SIG-M5 (cell line): ENCODE data around the gene CLEC18C.
"Not testable (repeated sequence)": the region's sequence is repeated elsewhere in the genome, so short reads cannot be mapped to it uniquely, and the experiment has no call there.

Experiments
- DNase-seq: peaks from one replicate; lab custom pipeline; 2025; lab: John Stamatoyannopoulos, UW

Gene CLEC18C

GRCh38 chr16:70159355-70160348 is 13.9 kb upstream of the CLEC18C start:
- no peak for DNase-seq

GRCh38 chr16:70160388-70160787 is 13.2 kb upstream of the CLEC18C start:
- no peak for DNase-seq

DNA sequence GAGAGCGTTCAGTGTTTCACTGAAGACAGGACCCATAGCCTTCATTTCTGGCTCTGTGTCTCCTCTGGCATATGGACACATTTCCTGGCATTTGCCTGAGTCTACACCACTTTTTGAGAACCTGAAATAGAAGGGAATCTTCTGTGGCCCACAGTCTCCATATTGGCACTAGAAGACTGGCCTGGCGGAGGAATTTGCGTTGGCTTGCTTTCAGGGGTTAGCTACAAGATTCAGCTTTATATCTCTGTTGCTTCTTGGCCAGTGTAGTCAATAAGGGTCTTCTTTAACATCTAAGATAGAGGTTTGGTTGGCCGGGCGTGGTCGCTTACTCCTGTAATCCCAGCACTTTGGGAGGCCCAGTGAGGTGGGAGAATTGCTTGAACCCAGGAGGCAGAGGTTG is 12.8 kb upstream of the CLEC18C start:
- no peak for DNase-seq

DNA sequence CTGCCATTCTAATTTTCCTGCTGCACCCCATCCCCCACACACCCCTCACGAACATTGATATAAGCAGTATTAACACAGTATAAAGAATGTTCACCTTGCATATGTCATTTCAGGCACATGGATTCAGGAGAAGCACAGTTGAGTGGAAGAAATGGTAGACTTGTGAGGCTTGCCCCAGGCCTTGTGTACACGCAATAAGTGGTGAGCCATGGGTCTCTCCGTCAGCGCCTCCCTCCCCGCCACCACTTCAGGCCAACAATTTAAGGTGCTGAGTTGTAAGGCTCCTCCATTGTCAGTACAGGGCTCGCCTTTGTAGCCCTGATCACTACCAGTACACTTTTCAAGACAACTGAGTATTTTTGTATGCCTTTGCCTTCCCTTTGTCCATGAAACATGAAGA is 12.2 kb upstream of the CLEC18C start:
- no peak for DNase-seq

GRCh38 chr16:70162041-70162451 is 11.5 kb upstream of the CLEC18C start:
- no peak for DNase-seq

DNA sequence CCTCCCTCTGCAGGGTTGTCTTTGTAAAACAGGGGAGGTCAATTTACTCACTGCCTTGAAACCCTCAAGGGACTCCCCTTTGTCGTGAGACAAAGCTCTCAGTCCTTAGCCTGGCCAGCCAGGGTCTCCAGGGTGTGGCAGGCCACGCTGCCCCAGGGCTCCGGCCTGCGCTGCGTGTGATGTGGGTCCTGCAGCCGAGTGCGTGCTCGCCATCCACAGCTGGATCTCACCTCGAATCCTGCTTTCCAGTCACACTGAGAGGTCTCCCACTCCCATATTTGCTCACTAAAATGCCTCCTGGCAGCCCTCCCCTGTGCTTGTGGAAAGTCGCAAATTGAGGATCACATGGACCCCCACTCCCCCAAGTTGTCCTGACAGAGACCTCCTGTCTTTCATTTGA is 10.0 kb upstream of the CLEC18C start:
- no peak for DNase-seq

GRCh38 chr16:70166688-70167087 is 6.9 kb upstream of the CLEC18C start:
- not testable (repeated sequence) for DNase-seq

DNA sequence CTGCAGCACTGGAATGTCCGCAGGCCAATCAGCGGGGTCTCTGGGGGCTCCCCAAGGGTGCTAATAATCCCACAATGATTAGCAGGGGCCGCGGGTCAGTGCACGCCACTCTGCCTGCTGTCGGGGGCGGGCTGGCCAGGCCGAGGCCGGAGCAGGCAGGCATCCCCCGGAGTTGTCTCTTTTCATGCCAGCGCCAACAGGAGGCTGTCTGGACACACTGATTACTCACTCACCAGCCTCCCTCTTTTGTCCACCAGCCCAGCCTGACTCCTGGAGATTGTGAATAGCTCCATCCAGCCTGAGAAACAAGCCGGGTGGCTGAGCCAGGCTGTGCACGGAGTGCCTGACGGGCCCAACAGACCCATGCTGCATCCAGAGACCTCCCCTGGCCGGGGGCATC is 329 bp downstream of the CLEC18C start:
- DNase-seq, result not testable (repeated sequence)

DNA sequence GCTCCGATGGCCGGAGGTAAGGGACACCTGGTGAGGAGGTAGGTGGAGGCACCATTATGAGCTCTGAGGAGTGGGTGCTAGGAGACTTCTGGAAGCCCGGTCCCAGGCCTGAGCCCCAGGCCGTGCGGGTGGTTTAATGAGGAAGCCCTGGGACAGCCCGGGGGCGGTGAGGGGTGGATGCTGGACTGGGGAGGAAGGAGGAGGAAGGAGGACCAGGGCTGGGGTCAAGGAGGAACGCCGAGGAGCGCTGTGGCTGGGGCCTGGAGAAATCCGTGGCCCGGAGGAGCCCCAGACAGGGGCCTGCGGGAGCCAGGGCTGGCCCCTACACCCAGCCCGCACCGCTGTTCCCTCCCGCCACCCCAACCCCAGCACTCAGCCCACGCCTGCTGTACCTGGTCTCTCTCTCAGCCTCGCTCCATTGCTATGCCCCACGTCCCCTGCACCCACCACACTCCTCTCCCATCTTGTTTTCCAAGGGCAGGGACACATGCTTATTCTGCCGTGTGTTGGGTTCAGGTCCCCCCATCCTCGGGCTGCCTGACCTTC is 873 bp downstream of the CLEC18C start:
- not testable (repeated sequence) for DNase-seq

GRCh38 chr16:70187858-70188607 is 14.4 kb downstream of the CLEC18C start:
- not testable (repeated sequence) for DNase-seq

GRCh38 chr16:70188608-70188915 is 15.0 kb downstream of the CLEC18C start:
- DNase-seq, result not testable (repeated sequence)

- not testable (repeated sequence) for DNase-seq
Measured at GRCh38 chr16:70190574-70190973, 17.0 kb downstream of the CLEC18C start.

GRCh38 chr16:70196683-70197300 is 23.2 kb downstream of the CLEC18C start:
- not testable (repeated sequence) for DNase-seq

DNA sequence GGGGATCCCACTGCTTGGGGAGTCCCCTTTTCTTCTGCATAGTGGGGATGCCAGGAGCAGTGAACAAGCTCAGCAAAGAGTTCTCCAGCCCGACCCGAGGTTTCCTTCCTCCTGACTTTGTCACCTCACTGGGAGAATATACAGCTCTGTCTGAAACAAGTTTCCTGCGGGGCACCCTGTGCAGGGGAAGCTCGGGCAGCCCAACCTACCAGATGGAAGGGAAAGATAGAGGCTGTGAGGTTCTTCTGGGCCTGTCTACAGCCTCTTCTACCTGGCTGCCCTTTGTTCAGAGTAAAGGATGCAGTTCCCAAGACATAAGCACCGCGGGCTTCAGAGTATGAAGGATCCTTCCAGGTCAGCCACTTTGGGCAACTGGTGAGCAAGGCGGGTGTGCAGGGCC is 24.0 kb downstream of the CLEC18C start:
- DNase-seq, result not testable (repeated sequence)

GRCh38 chr16:70198230-70198629 is 24.6 kb downstream of the CLEC18C start:
- DNase-seq, result not testable (repeated sequence)

DNA sequence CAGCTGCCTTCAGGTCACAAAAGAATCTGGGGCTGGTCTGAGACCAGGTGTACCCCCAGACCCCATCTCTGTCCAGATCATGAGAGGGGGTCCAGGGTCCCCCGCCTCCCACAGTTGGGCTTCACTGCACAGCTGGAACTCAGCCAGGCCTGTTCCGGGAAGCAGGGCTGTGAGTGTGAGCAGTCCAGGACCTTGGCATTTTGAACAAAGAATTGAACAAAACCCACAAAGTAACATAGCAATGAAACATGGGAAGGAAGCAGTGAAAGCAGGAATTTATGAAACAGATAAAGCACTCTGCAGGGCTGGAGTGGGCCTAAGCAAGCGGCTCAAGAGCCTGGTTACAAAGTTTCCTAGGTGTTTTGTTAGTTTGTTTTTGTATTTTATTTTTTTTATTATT is 25.1 kb downstream of the CLEC18C start:
- DNase-seq, result not testable (repeated sequence)

GRCh38 chr16:70199170-70199569 is 25.6 kb downstream of the CLEC18C start:
- not testable (repeated sequence) for DNase-seq

GRCh38 chr16:70200063-70200462 is 26.5 kb downstream of the CLEC18C start:
- not testable (repeated sequence) for DNase-seq

GRCh38 chr16:70203508-70203907 is 29.9 kb downstream of the CLEC18C start:
- not testable (repeated sequence) for DNase-seq

- not testable (repeated sequence) for DNase-seq
Measured at GRCh38 chr16:70204010-70204409, 30.4 kb downstream of the CLEC18C start.

GRCh38 chr16:70204668-70205405 is 31.2 kb downstream of the CLEC18C start:
- DNase-seq, result not testable (repeated sequence)
